ENCODE measurements around the gene SFXN4. TPM values are rescaled to one million over a fixed set of nuclear protein-coding genes. Genes with fewer than 3 reads are reported as not detected.
A peak's percentile ranks its signal among the peaks of the same experiment; 100 is the strongest.

SFXN4 gene
- total and polyA plus RNA-seq, 2 of the 13 experiments (the other 11 are each of a cell fraction or from before 2014, with no cell fraction given), result 47.7 to 64.9 TPM

- TF ChIP-seq, protein P1, sequence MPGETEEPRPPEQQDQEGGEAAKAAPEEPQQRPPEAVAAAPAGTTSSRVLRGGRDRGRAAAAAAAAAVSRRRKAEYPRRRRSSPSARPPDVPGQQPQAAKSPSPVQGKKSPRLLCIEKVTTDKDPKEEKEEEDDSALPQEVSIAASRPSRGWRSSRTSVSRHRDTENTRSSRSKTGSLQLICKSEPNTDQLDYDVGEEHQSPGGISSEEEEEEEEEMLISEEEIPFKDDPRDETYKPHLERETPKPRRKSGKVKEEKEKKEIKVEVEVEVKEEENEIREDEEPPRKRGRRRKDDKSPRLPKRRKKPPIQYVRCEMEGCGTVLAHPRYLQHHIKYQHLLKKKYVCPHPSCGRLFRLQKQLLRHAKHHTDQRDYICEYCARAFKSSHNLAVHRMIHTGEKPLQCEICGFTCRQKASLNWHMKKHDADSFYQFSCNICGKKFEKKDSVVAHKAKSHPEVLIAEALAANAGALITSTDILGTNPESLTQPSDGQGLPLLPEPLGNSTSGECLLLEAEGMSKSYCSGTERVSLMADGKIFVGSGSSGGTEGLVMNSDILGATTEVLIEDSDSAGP (CRISPR knock-in tag; IDR thresholded peaks at IDR 0.05; ENCODE audit: borderline replicate concordance), result no peak
Observed at GRCh38 chr10:119190954-119191785, 25.7 kb upstream of the SFXN4 start (continued).

- H4K20me1 ChIP-seq (ENCODE audit: insufficient read depth, low read length), result no peaks in the 10 kb centered on the region
- no peak overlapping the region for H3K9ac ChIP-seq (ENCODE audit: insufficient read depth, low read depth, low read length)
- WGBS (ENCODE audit: low lambda C conversion rate), result 33% methylated on average over 4 of the region's 4 CpGs
- intact Hi-C loops (cut with micrococcal nuclease; ENCODE audit: unreplicated experiment) (no loop called here), in situ Hi-C loops (cut with HindIII; ENCODE audit: extremely low pct_ligation_motif_present, low pct_unique_long_range_greater_than_20kb) (loop anchor here (10.0 to 25.0 kb wide), 2 partner anchors 254 to 347 kb away; partner anchors contain the start of gene RGS10)
- no peak for DNase-seq (ENCODE audit: low spot score)
- H3K36me3 ChIP-seq (replicated peaks in 1 of 2; ENCODE audit: control insufficient read depth in 1 of 2, insufficient read depth in 2 of 2, low read length in 2 of 2), result no peaks in the 10 kb centered on the region
- H3K27me3 ChIP-seq (ENCODE audit: control insufficient read depth in 1 of 2, insufficient read depth in 2 of 2, low read length in 2 of 2), result no peaks in the 10 kb centered on the region
- no peaks in the 10 kb centered on the region for H3K79me2 ChIP-seq (ENCODE audit: insufficient read depth, low read length)
- TF ChIP-seq FOSL2 (CRISPR knock-in tag; IDR thresholded peaks at IDR 0.05) (peak; percentile 48), FOXA1 (IDR thresholded peaks at IDR 0.05) (no peak), FOXA1 (CRISPR knock-in tag; IDR thresholded peaks at IDR 0.05) (peak; percentile 37; the same call in 1 of the 2 replicates), ZNF234 (CRISPR knock-in tag; conservative IDR thresholded peaks at IDR 0.05) (no peak), ZNF33A (CRISPR knock-in tag; IDR thresholded peaks at IDR 0.05; ENCODE audit: borderline replicate concordance) (no peak), GATA4 (IDR thresholded peaks at IDR 0.05; ENCODE audit: borderline replicate concordance, low read depth) (no peak), ZNF800 (CRISPR knock-in tag; IDR thresholded peaks at IDR 0.05) (no peak), GATAD2A (CRISPR knock-in tag; IDR thresholded peaks at IDR 0.05) (no peak)
- TF ChIP-seq, protein P2, sequence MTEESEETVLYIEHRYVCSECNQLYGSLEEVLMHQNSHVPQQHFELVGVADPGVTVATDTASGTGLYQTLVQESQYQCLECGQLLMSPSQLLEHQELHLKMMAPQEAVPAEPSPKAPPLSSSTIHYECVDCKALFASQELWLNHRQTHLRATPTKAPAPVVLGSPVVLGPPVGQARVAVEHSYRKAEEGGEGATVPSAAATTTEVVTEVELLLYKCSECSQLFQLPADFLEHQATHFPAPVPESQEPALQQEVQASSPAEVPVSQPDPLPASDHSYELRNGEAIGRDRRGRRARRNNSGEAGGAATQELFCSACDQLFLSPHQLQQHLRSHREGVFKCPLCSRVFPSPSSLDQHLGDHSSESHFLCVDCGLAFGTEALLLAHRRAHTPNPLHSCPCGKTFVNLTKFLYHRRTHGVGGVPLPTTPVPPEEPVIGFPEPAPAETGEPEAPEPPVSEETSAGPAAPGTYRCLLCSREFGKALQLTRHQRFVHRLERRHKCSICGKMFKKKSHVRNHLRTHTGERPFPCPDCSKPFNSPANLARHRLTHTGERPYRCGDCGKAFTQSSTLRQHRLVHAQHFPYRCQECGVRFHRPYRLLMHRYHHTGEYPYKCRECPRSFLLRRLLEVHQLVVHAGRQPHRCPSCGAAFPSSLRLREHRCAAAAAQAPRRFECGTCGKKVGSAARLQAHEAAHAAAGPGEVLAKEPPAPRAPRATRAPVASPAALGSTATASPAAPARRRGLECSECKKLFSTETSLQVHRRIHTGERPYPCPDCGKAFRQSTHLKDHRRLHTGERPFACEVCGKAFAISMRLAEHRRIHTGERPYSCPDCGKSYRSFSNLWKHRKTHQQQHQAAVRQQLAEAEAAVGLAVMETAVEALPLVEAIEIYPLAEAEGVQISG (CRISPR knock-in tag; IDR thresholded peaks at IDR 0.05), result no peak
- H3K4me1 ChIP-seq (ENCODE audit: insufficient read depth, low read length), result peaks cover 35% of the 10 kb centered on the region
- POLR2A ChIA-PET, result interaction anchor here (0.6 to 1.7 kb wide), 3 partner anchors 8 to 48 kb away, joined by 3 to 14 read pairs (median 3); partner anchors contain the start of gene GRK5
- no peak overlapping the region for H2AFZ ChIP-seq (ENCODE audit: low read length)
- peak overlapping the region; percentile 56 for H3K4me2 ChIP-seq (ENCODE audit: low read depth, low read length)
- no peak for FAIRE-seq
- H3K9me3 ChIP-seq (ENCODE audit: low read length), result no peaks in the 10 kb centered on the region
- H3K4me3 ChIP-seq (replicated peaks in 1 of 3; ENCODE audit: insufficient read depth in 1 of 3, low read depth in 2 of 3, low read length in 3 of 3), result no peak overlapping the region
- H3K27ac ChIP-seq (ENCODE audit: extremely low read length, insufficient read depth, low read length), result no peak overlapping the region
- CTCF ChIA-PET (ENCODE audit: low intra/inter-chr PET ratio, low total read pairs), result no interaction called here
- peak; percentile 40 for ATAC-seq
- no TSS peak for BruUV-seq (replicated peaks)
Observed at GRCh38 chr10:119190353-119190752, 24.8 kb upstream of the SFXN4 start.
